Cortex of kidney (tissue), 1 donor: ENCODE results near the gene PHTF2.
"Not testable (repeated sequence)": the region's sequence is repeated elsewhere in the genome, so short reads cannot be mapped to it uniquely, and the experiment has no call there.

ENCODE experiments used
- DNase-seq: peaks from one replicate; lab custom pipeline; 2025; lab: John Stamatoyannopoulos, UW

PHTF2 gene

DNA sequence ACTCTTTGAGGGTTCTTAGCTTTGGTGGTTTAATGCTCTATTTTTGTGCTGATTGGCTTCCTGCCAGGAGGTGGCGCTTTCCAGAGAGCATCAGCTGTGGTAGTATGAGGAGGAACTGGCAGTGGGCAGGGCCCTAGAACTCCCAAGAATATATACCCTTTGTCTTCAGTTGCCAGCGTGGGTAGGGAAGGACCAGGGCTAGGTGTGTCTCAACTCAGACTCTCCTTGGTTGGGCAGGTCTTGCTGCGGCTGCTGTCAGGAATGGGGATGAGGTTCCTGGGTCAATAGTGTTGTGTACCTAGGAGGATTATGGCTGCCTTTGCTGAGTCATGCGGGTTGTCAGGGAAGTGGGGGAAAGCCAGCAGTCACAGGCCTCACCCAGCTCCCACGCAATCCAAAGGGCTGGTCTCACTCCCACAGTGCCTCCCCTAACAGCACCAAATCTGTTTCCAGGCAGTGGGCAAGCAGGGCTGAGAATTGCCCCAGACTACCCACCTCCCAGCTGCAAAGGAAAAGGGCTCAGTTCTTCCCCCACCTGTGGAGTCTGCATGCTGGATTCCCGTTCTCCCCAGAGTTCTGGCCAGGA lies 191.5 kb downstream of the PHTF2 start:
- no peak for DNase-seq

DNA sequence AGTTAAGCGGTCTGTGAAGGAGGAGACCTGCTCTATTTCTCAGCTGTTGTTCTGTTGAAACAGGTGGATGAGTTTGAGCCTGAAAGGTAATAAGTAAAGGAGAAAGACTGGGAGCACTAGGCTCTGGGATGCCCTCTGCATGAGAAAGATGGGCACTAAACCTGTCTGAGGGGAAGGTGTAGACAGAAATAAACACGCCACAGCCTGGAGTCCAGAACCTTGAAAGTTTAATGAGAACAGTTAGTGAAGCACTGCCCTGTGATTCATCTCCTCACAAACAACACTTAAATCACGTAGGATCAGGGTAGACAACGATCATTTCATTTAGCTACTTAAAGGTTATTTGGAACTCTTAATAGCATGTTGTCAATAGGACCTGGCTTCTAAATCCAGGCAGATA lies 193.1 kb downstream of the PHTF2 start:
- DNase-seq = no peak

DNA sequence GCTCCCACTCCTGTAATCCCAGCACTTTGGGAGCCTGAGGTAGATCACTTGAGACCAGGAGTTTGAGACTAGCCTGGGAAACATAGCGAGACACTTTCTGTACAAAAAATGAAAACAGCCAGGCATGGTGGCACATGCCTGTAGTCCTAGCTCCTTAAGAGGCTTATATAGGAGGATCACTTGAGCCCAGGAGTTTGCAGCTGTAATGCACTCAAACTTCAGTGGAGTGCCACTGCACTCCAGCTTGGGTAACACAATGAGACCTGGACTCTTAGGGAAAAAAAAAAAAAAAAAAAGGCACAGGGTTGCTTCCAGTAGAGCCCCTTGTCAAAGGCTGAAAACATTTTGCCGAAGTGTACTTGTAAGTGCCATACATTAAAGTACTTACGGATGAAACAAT lies 195.3 kb downstream of the PHTF2 start:
- no peak for DNase-seq

DNA sequence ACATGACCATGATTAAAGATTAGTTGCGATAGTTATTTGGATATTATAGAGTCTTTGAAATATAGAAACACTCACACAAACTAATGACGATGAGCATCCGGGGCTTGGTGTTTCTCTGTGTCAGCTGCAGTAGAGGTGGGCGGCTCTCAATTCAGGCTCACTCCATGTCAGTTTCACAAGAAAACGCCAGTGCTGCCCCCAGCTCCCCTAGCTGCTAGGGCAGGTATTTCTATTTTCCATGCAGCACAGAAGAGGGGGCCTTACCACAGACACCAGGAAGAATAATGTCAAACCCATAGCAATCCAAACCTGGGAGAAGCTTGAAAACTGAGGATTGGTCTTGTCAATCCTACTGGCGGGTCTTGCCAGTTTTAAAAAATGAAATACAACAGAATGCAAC lies 197.1 kb downstream of the PHTF2 start:
- no peak for DNase-seq

DNA sequence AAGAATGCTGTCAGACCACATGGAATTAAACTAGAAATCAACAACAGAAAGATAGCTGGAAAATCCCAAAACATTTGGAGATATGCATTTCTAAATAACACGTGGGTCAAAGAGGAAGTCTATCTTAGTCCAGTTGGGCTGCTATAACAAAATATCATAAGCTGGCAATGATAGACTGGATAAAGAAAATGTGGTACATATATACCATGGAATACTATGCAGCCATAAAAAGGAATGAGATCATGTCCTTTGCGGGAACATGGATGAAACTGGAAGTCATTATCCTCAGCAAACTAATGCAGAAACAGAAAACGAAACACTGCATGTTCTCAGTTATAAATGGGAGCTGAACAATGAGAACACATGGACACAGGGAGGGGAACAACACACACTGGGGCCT lies 200.6 kb downstream of the PHTF2 start:
- DNase-seq = not testable (repeated sequence)

DNA sequence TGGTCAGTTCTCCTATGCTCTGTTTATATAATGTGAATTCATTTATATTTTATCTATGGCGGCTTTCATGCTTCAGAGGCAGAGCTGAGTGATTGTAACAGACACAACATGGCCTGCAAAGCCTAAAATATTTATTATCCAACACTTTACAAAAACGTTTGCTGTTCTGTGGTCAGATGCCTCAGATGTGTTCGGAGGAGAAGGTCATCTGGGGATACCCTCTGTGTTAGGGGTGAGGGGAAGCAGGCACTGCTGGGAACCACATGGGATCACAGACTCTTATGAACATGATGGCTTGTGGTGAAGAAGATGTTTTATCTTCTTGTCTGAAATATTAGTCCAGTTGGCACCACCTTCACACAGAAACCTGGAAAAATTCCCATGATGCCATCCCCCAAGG lies 203.4 kb downstream of the PHTF2 start:
- DNase-seq = no peak

DNA sequence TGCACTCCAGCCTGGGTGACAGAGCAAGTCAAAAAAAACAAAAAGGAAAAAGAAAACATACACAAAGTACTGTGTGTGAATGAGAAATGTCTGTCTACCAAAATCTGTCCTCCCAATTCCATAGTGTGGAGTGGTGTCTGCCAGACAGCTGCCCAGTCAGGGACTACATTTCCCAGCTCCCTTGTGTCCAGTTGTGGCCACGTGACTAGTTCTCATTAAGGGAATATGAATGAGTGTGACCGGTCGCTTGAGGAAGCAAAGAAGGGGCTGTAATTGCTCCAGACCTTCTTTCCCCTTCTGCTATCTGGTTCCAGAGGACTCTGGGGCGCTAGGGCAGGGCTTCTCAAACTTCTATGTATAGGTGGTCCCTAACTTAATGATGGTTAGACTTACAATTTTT lies 204.1 kb downstream of the PHTF2 start:
- DNase-seq = no peak

DNA sequence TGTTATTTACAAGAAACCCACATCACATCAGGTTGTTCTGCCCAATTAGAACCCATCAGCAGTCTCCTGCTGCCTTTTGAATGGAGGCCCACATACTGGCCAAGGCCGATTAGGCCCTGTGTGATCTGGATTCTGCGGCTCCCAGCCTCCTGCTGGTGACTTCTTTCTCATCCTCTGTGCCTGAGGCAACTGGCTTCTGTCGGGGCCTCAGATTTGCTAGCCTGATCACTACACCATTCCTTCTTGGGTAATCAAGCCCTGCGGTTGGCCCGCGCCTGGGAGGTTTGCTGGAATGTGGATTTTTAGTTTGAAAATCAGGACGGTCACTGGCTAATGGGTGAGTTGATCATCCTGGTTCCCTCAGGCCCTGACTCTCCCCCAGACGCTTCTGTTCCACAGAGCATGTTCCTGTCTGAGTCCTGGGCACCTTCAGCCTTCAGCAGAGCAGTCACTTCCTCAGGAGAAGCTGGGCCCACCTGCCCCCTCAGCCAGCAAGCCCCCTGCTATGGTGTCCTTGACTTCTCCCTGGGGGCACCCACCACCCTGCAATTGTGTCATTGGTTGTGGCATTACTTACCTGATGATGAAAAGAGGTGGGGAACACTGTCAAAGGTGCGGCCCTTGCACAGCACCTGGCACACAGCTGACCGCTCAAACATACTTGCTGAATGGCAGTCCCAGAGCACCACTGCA lies 207.6 kb downstream of the PHTF2 start:
- DNase-seq = no peak
